Mucosa of descending colon (tissue), 3 donors: ENCODE results near the gene MED15. TPM values are rescaled to one million over a fixed set of nuclear protein-coding genes. Genes with fewer than 3 reads are reported as not detected.
A peak's percentile ranks its signal among the peaks of the same experiment; 100 is the strongest.

ENCODE experiments used
- ATAC-seq: fragments of 200-7000 bp; cut with Tn5 transposase; one replicate; pipeline ENCODE4 v1.9.1; 2020; ENCODE audit warnings: mild to moderate bottlenecking, moderate library complexity
- DNase-seq, 3 donors: peaks; one replicate each; pipeline ENCODE4 v3.0.0-alpha.2; 2020
- H3K36me3 ChIP-seq: fragments of 200-600 bp; one replicate; pipeline ENCODE4 v1.8.0; 2021; ENCODE audit warnings: low read depth, mild to moderate bottlenecking
- H3K4me1 ChIP-seq: fragments of 200-600 bp; one replicate; pipeline ENCODE4 v1.8.0; 2021; ENCODE audit warnings: low read depth, mild to moderate bottlenecking
- H3K4me3 ChIP-seq: fragments of 200-600 bp; one replicate; pipeline ENCODE4 v1.8.0; 2021; ENCODE audit warnings: mild to moderate bottlenecking
- H3K9me3 ChIP-seq: fragments of 200-600 bp; one replicate; pipeline ENCODE4 v1.8.0; 2021; ENCODE audit warnings: mild to moderate bottlenecking
- intact Hi-C, 2 donors: fragments of 100-400 bp; cut with DNase I in 1 of 2; cut with micrococcal nuclease in 1 of 2; formaldehyde crosslinking; loops; one replicate each; pipeline versions ENCODE4 v1.11.0 to v1.11.1; 2022; cut with DNase I, micrococcal nuclease
- total RNA-seq, 3 donors: library from RNA; stranded (reverse); fragmentation: NEBNext Ultra II Directional in 2 of 3; extraction: Animal tissue kit (Norgen Biotek cat#: 25700) in 2 of 3; gene quantifications; one replicate each; pipeline versions ENCODE4 v1.2.1 to v1.2.4, GENCODE V29; 2021 to 2023
- TF ChIP-seq, protein P1 (sequence below): fragments of 200-600 bp; IDR thresholded peaks from one replicate; pipeline ENCODE4 v1.8.0; 2022; ENCODE audit warnings: antibody characterized with exemption, mild to moderate bottlenecking
- donor health status: DM: no; HTN: no; CAD: no; lungs with moderate emphysema.
- donor health status: DM: no; HTN: no; CAD: no.
- donor health status: DM: no; HTN: yes; CAD: no.

MED15 gene
- total RNA-seq, 3 donors from 2014 or later: 99.9 to 125 (median 114) TPM

DNA sequence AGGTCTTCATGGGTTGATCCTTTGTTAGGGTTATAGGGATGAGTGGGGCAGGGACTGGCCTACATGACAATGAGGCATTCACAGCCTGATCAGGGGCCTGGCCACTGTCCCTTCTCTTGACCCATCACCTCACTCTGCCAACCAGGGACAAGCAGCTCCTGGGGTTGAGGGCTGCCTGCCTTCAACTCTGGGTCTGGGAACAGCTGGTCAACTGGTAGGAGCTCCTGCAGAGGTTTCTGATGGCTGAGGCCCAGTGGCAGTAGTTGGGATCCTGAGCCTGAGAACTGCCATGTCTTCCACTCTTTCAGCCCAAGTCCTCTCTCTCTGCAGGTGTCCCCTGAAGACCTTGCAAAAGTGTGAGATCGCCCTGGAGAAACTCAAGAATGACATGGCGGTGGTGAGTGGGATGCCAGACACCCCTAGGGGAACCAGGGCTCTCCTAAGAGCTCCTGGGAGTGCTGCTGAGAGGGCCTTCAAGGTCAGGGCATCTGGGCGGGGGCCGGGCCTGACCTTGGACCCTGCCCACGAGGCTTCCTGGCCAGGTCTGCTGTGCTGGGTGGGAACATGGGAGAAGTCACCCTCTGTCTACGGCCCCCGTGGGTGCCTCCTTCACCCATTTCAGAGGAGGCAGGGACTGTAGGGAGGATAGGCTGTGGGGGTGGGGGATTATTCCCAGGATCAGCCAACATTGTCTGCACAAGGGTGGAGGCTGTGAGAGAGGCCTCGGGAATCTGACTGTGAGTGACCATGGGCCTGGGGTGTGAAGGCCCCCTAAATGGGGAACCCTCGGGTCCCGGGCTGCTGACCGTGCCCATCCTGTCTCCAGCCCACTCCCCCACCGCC lies 76.8 kb downstream of the MED15 start:
- no peaks in the 10 kb centered on the region for H3K9me3 ChIP-seq
- intact Hi-C loops: no loop called here
- ATAC-seq: no peak
- TF ChIP-seq, protein P1, sequence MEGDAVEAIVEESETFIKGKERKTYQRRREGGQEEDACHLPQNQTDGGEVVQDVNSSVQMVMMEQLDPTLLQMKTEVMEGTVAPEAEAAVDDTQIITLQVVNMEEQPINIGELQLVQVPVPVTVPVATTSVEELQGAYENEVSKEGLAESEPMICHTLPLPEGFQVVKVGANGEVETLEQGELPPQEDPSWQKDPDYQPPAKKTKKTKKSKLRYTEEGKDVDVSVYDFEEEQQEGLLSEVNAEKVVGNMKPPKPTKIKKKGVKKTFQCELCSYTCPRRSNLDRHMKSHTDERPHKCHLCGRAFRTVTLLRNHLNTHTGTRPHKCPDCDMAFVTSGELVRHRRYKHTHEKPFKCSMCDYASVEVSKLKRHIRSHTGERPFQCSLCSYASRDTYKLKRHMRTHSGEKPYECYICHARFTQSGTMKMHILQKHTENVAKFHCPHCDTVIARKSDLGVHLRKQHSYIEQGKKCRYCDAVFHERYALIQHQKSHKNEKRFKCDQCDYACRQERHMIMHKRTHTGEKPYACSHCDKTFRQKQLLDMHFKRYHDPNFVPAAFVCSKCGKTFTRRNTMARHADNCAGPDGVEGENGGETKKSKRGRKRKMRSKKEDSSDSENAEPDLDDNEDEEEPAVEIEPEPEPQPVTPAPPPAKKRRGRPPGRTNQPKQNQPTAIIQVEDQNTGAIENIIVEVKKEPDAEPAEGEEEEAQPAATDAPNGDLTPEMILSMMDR: no peak
- H3K4me3 ChIP-seq: no peak overlapping the region
- H3K4me1 ChIP-seq: no peaks in the 10 kb centered on the region
- H3K36me3 ChIP-seq: peaks cover 15% of the 10 kb centered on the region
- no peak for DNase-seq

DNA sequence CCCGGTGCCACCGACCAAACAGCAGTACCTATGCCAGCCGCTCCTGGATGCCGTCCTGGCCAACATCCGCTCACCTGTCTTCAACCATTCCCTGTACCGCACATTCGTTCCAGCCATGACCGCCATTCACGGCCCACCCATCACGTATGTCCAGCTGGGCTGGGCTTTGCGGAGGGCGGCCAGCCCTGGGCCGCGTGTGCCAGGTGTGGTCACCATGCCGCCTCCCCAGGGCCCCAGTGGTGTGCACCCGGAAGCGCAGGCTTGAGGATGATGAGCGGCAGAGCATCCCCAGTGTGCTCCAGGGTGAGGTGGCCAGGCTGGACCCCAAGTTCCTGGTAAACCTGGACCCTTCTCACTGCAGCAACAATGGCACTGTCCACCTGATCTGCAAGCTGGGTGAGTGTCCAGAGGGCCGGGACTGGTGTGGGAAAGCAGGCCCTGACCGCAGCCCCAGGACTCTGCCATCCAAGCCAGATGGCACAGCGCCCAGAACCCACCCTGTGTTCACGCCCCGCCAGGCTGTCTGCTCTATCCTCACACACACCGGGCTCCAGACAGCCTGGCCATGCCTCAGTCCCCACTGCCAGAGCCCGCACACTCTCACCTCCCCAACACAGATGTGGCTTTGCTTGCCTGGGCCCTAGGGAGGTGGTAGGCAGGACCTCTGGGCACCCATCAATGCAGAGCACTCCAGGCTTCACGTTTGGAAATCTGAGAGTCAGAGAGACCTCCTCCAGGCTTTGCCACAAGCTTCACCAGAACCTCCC lies 77.6 kb downstream of the MED15 start:
- Histone ChIP-seq H3K4me3 (no peak overlapping the region), H3K9me3 (no peaks in the 10 kb centered on the region), H3K4me1 (no peaks in the 10 kb centered on the region), H3K36me3 (peaks cover 15% of the 10 kb centered on the region)
- intact Hi-C loops: no loop called here
- TF ChIP-seq, protein P1: no peak
- DNase-seq: peak in 1 of 3 donors; percentile 37
- ATAC-seq: no peak

DNA sequence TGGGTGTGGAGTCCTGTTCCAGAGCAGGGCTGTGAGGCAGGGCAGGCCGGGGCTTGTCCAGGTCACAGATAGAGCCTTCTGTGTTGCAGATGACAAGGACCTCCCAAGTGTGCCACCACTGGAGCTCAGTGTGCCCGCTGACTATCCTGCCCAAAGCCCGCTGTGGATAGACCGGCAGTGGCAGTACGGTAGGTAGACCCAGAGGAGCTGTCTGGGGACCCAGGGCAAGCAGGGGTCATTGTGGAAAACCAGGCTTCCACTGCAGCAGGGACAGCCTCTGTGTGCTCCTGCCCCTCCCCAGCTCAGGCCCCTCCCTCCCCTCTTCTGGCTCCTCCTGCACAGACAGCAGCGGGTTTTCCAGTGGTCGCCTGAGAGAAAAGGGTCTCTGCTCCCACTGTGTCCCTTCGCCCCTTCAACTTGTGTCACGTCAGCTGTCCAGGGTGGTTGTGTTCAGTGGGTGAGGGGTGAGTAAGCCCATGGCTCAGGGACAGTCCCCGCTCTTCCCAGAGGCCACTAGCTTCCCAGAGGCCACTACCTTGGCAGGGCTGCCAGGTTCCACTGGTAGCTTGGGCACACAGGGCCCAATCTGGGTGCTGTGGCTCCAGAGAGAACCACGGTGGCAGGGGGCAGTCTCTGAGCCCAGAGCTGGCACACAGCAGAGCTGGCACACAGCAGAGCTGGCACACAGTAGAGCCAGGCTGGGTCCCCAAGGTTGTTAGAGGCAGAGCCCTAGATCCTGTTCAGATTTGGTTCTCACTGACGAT lies 78.4 kb downstream of the MED15 start:
- no peaks in the 10 kb centered on the region for H3K4me1 ChIP-seq
- no peak overlapping the region for H3K4me3 ChIP-seq
- DNase-seq (no peak), ATAC-seq (no peak)
- TF ChIP-seq, protein P1: no peak
- peaks cover 15% of the 10 kb centered on the region for H3K36me3 ChIP-seq
- intact Hi-C loops: no loop called here
- H3K9me3 ChIP-seq: no peaks in the 10 kb centered on the region

DNA sequence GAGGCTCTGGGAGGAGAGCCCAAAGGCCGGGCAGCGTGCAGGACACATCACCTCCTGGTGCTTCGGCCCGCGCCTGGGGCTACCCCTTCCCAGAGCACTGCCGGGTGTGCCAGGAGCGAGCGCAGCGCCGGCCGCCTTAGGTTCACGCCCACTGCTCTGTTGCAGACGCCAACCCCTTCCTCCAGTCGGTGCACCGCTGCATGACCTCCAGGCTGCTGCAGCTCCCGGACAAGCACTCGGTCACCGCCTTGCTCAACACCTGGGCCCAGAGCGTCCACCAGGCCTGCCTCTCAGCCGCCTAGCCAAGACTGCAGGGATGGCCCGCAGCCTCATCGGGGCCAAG lies 79.0 kb downstream of the MED15 start:
- Histone ChIP-seq H3K9me3 (no peaks in the 10 kb centered on the region), H3K4me1 (no peaks in the 10 kb centered on the region), H3K4me3 (no peak overlapping the region), H3K36me3 (peaks cover 15% of the 10 kb centered on the region)
- intact Hi-C loops: no loop called here
- TF ChIP-seq, protein P1: no peak
- no peak for ATAC-seq
- peak in 1 of 3 donors; percentile 46 for DNase-seq

DNA sequence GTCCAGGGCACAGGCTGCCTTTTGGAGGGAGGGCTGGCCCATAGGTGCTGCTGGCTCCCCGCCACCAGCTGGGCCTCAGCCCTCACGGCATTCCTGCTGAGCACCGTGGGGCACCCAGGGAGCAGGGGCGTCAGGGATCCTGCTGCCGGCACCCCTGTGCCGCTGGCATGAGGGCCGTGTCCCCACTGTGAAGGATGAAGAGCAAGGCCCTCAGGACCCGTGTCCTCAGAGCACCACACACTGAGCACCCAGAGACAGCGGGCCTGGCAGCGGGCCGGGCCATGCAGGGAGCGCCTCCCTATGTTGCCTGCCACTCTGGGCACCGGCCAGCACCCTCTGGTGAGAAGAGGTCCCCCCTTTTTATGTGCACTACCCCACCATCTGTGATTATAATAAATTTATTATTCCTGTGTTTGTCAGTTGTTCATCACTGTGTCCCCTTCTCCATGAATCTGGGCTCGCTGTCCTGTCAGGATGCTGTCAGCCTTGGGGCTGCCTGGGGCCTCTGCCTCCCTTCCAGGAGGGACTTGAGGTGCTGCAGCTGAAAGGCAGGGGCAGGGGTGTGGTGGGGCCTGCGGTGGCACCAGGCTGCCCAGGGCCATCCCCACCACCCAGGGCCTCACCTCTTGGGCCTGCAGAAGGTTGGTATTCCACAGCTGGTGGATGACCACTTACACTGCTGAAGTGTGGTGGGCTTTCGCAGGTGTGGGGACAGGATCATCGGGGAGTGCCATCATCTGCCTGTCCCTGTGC lies 80.0 kb downstream of the MED15 start:
- peaks cover 15% of the 10 kb centered on the region for H3K36me3 ChIP-seq
- H3K9me3 ChIP-seq: no peaks in the 10 kb centered on the region
- intact Hi-C loops: no loop called here
- ATAC-seq: peak; percentile 1
- TF ChIP-seq, protein P1: no peak
- H3K4me1 ChIP-seq: no peaks in the 10 kb centered on the region
- peak in 1 of 3 donors; percentile 38 for DNase-seq
- no peak overlapping the region for H3K4me3 ChIP-seq
